Measurements from ENCODE around the gene JUND.

GRCh38 chr19:18282788-18283141, 1.3 kb upstream of the JUND start:
- TF ChIP-seq POLR2AphosphoS5 (IDR thresholded peaks at IDR 0.05; ENCODE audit: low read depth) (no peak), CTCF (IDR thresholded peaks at IDR 0.05; ENCODE audit: insufficient read depth, low read length) (no peak), GABPA (IDR thresholded peaks at IDR 0.05; ENCODE audit: low read depth) (no peak)

Data from HL-60 (cell line).